CD4-positive, alpha-beta T cell (primary cell): ENCODE results near the gene LRRK1. TPM values are rescaled to one million over a fixed set of nuclear protein-coding genes. Genes with fewer than 3 reads are reported as not detected.

Source experiments
- ATAC-seq: fragments of 200-7000 bp; cut with Tn5 transposase; one replicate; pipeline ENCODE4 v1.10.0; 2022; ENCODE audit warnings: mild to moderate bottlenecking; ENCODE audit not compliant: poor library complexity
- CTCF ChIA-PET: fragments of 350-600 bp; sonication (Branson Sonifier 250); formaldehyde crosslinking; loops from one replicate; lab custom pipeline; 2021; ENCODE audit warnings: antibody characterized with exemption, inconsistent platforms; lab: Charles Lee
- POLR2A ChIA-PET: fragments of 350-600 bp; sonication (Branson Sonifier 250); formaldehyde crosslinking; loops from one replicate; lab custom pipeline; 2021; ENCODE audit warnings: antibody characterized with exemption, inconsistent platforms; lab: Charles Lee
- DNase-seq, 14 experiments: peaks; one replicate each; pipeline ENCODE4 v3.0.0-alpha.2; 2013 to 2020; ENCODE audit warnings: mixed read lengths in 2 of 14
- H3K27ac ChIP-seq, 2 donors: one replicate each; pipeline versions ENCODE4 v1.5.1 to v1.7.0; 2013; ENCODE audit warnings: low read length in 2 of 2, low read depth in 1 of 2, mild to moderate bottlenecking in 1 of 2
- H3K27me3 ChIP-seq, 2 experiments: 1 replicate in 1 of 2; 2 replicates in 1 of 2; pipeline versions ENCODE4 v1.6.1 to v1.7.0; 2013; ENCODE audit warnings: low read length in 2 of 2, control low read depth in 1 of 2, mild to moderate bottlenecking in 1 of 2, moderate library complexity in 1 of 2; ENCODE audit not compliant: insufficient read depth in 2 of 2, control insufficient read depth in 1 of 2
- H3K36me3 ChIP-seq: one replicate; pipeline ENCODE4 v1.6.1; 2013; ENCODE audit warnings: low read length, control low read depth; ENCODE audit not compliant: insufficient read depth
- H3K4me1 ChIP-seq: one replicate; pipeline ENCODE4 v1.6.1; 2013; ENCODE audit warnings: low read length, control low read depth; ENCODE audit not compliant: insufficient read depth
- H3K4me3 ChIP-seq: one replicate; pipeline ENCODE4 v1.5.1; 2013; ENCODE audit warnings: mild to moderate bottlenecking, low read length, moderate library complexity
- H3K9me3 ChIP-seq, 2 experiments: 1 replicate in 1 of 2; 2 replicates in 1 of 2; pipeline versions ENCODE4 v1.6.1 to v1.7.0; 2013; ENCODE audit warnings: low read length in 2 of 2, mild to moderate bottlenecking in 2 of 2, control low read depth in 1 of 2, moderate library complexity in 1 of 2; ENCODE audit not compliant: control insufficient read depth in 1 of 2, insufficient read depth in 1 of 2
- H3K27ac Mint-ChIP-seq: one replicate; pipeline ENCODE4 v1.8.0; 2020; ENCODE audit warnings: mixed read lengths
- H3K27me3 Mint-ChIP-seq: one replicate; pipeline ENCODE4 v1.8.0; 2021; ENCODE audit warnings: mixed read lengths
- H3K36me3 Mint-ChIP-seq: one replicate; pipeline ENCODE4 v1.8.0; 2021; ENCODE audit warnings: low read depth, mixed read lengths
- H3K4me1 Mint-ChIP-seq: one replicate; pipeline ENCODE4 v1.8.0; 2021; ENCODE audit warnings: low read depth, mixed read lengths
- H3K4me3 Mint-ChIP-seq: one replicate; pipeline ENCODE4 v1.8.0; 2020; ENCODE audit warnings: mild to moderate bottlenecking, mixed read lengths
- H3K9me3 Mint-ChIP-seq: one replicate; pipeline ENCODE4 v1.8.0; 2020; ENCODE audit warnings: mixed read lengths
- CTCF ChIP-seq: fragments of 200-600 bp; IDR thresholded peaks from one replicate; pipeline ENCODE4 v1.8.0; 2022; ENCODE audit warnings: antibody characterized with exemption, mild to moderate bottlenecking
- intact Hi-C, 2 experiments: fragments of 100-400 bp; cut with DNase I in 1 of 2; cut with micrococcal nuclease in 1 of 2; formaldehyde crosslinking; loops; one replicate each; pipeline versions ENCODE4 v1.15.1 to v1.9.0; 2023 to 2025; cut with DNase I, micrococcal nuclease
- total RNA-seq, 174 experiments: library from RNA in 2 of 174; stranded (reverse) in 2 of 174; gene quantifications; one replicate each; pipeline ENCODE4 v1.2.3 and lab custom pipeline; 2021 to 2026

Gene LRRK1
- total RNA-seq, 2 experiments from 2014 or later, result 0.60 to 0.73 TPM

- Histone ChIP-seq H3K9me3 (peaks cover 0 to 4% of the 10 kb centered on the region in 2 experiments), H3K36me3 (no peaks in the 10 kb centered on the region), H3K27ac (no peak overlapping the region), H3K4me3 (no peak overlapping the region), H3K27me3 (peaks cover 4 to 9% of the 10 kb centered on the region in 2 experiments), H3K4me1 (no peaks in the 10 kb centered on the region)
- no peak for ATAC-seq
- Mint-ChIP-seq H3K9me3 (no peaks in the 10 kb centered on the region), H3K27me3 (peaks cover 24% of the 10 kb centered on the region), H3K36me3 (no peaks in the 10 kb centered on the region), H3K4me3 (no peak overlapping the region), H3K27ac (no peak overlapping the region), H3K4me1 (no peaks in the 10 kb centered on the region)
- CTCF ChIA-PET, result no interaction called here
- TF ChIP-seq CTCF, result no peak
- POLR2A ChIA-PET, result no interaction called here
- no peak for DNase-seq
- intact Hi-C loops, result loop anchor here in 1 of 2 experiments (10.0 kb wide), 1 partner anchor 645 kb away; no protein-coding TSS in a partner anchor
Measured at GRCh38 chr15:101000271-101000681, 81.1 kb downstream of the LRRK1 start.

- CTCF ChIA-PET, result interaction anchor here (1.3 kb wide), 1 partner anchor 9 kb away, joined by 3 read pairs; no protein-coding TSS in a partner anchor
- Mint-ChIP-seq H3K9me3 (no peaks in the 10 kb centered on the region), H3K27me3 (peaks cover 24% of the 10 kb centered on the region), H3K36me3 (no peaks in the 10 kb centered on the region), H3K27ac (no peak overlapping the region), H3K4me1 (no peaks in the 10 kb centered on the region), H3K4me3 (no peak overlapping the region)
- H3K9me3 ChIP-seq, result peaks cover 0 to 4% of the 10 kb centered on the region in 2 experiments
- intact Hi-C loops, result loop anchor here in 1 of 2 experiments (10.0 kb wide), 1 partner anchor 644 kb away; no protein-coding TSS in a partner anchor
- no peaks in the 10 kb centered on the region for H3K36me3 ChIP-seq
- H3K4me3 ChIP-seq, result no peak overlapping the region
- DNase-seq (no peak), ATAC-seq (no peak)
- POLR2A ChIA-PET, result no interaction called here
- peaks cover 1 to 9% of the 10 kb centered on the region in 2 experiments for H3K27me3 ChIP-seq
- H3K27ac ChIP-seq, result no peak overlapping the region
- no peak for TF ChIP-seq CTCF
- no peaks in the 10 kb centered on the region for H3K4me1 ChIP-seq
Measured at GRCh38 chr15:101001056-101001455, 81.9 kb downstream of the LRRK1 start.

- CTCF ChIA-PET, result interaction anchor here (1.3 kb wide), 1 partner anchor 10 kb away, joined by 3 read pairs; no protein-coding TSS in a partner anchor
- Mint-ChIP-seq H3K27ac (no peak overlapping the region), H3K4me3 (no peak overlapping the region), H3K36me3 (no peaks in the 10 kb centered on the region), H3K4me1 (peaks cover 4% of the 10 kb centered on the region), H3K27me3 (peaks cover 24% of the 10 kb centered on the region), H3K9me3 (no peaks in the 10 kb centered on the region)
- Histone ChIP-seq H3K4me1 (peaks cover under 1% of the 10 kb centered on the region), H3K27me3 (peaks cover 0 to 9% of the 10 kb centered on the region in 2 experiments), H3K4me3 (no peak overlapping the region), H3K9me3 (peaks cover 0 to 4% of the 10 kb centered on the region in 2 experiments), H3K36me3 (no peaks in the 10 kb centered on the region), H3K27ac (no peak overlapping the region)
- intact Hi-C loops, result loop anchor here in 1 of 2 experiments (10.0 kb wide), 1 partner anchor 643 kb away; no protein-coding TSS in a partner anchor
- no peak for TF ChIP-seq CTCF
- POLR2A ChIA-PET, result no interaction called here
- no peak for ATAC-seq
- no peak for DNase-seq
Measured at GRCh38 chr15:101001796-101002195, 82.6 kb downstream of the LRRK1 start.
